Omental fat pad (tissue), 4 donors: Measurements from ENCODE around the gene OR51A2. TPM values are rescaled to one million over a fixed set of nuclear protein-coding genes. Genes with fewer than 3 reads are reported as not detected.

Experiments used
- ATAC-seq: fragments of 150-250 bp; one replicate; pipeline ENCODE4 v1.9.1; 2016; ENCODE audit warnings: mild to moderate bottlenecking, moderate library complexity; ENCODE audit not compliant: low FRiP score
- DNase-seq: peaks from one replicate; pipeline ENCODE4 v3.0.0-alpha.2; 2019; ENCODE audit warnings: low spot score
- total RNA-seq, 4 donors: library from RNA; depleted of rRNA; stranded (reverse); fragments of >200 nt; gene quantifications; one replicate each; pipeline ENCODE4 v1.1.0, GENCODE V29; 2016
- TF ChIP-seq, protein P1 (sequence below), 3 donors: fragments of 450-650 bp; IDR thresholded peaks; one replicate each; pipeline ENCODE4 v1.5.1; 2016 to 2017; ENCODE audit warnings: antibody characterized with exemption in 3 of 3, mild to moderate bottlenecking in 3 of 3, moderate library complexity in 2 of 3

The OR51A2 gene
- total RNA-seq, 4 donors from 2014 or later: not detected

DNA sequence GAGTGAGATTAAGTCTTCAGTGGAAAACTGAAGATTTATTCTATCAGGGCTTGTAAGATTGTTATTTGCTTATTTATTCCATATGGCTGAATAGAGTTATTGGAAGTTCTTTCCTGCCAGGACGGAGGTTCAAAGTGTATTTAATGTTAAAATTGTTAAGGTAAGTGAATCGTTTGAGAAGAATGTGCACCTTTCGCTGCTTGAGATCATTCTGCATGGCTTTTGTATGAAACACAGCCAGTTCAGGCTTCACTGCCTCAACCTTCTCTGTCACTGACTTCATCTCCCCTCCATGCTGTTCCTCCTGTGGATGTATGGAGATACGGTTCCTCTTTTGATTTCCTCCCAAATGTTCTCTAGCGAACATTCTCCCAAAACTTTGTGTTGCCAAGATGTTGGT, 19.9 kb upstream of the OR51A2 start:
- TF ChIP-seq, protein P1, sequence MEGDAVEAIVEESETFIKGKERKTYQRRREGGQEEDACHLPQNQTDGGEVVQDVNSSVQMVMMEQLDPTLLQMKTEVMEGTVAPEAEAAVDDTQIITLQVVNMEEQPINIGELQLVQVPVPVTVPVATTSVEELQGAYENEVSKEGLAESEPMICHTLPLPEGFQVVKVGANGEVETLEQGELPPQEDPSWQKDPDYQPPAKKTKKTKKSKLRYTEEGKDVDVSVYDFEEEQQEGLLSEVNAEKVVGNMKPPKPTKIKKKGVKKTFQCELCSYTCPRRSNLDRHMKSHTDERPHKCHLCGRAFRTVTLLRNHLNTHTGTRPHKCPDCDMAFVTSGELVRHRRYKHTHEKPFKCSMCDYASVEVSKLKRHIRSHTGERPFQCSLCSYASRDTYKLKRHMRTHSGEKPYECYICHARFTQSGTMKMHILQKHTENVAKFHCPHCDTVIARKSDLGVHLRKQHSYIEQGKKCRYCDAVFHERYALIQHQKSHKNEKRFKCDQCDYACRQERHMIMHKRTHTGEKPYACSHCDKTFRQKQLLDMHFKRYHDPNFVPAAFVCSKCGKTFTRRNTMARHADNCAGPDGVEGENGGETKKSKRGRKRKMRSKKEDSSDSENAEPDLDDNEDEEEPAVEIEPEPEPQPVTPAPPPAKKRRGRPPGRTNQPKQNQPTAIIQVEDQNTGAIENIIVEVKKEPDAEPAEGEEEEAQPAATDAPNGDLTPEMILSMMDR (IDR thresholded peaks at IDR 0.05): no peak
- DNase-seq (no peak), ATAC-seq (no peak)

DNA sequence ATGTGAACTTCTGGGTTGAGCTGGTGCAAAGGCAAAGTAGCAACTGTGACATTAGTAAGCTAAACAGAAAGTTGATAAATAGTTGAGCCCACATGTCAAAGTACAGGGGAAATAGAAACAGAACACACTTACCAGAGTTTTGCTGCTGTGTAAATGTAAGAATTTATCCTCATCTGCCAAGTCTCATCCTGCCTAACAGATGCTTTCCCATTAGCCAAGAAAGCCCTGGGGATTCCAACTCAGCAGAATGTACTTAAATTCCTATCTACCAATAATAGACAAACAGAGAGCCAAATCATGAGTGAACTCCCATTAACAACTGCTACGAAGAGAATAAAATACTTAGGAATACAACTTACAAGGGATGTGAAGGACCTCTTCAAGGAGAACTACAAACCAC, 7.3 kb upstream of the OR51A2 start:
- ATAC-seq (no peak), DNase-seq (no peak)
- TF ChIP-seq, protein P1 (IDR thresholded peaks at IDR 0.05): no peak

DNA sequence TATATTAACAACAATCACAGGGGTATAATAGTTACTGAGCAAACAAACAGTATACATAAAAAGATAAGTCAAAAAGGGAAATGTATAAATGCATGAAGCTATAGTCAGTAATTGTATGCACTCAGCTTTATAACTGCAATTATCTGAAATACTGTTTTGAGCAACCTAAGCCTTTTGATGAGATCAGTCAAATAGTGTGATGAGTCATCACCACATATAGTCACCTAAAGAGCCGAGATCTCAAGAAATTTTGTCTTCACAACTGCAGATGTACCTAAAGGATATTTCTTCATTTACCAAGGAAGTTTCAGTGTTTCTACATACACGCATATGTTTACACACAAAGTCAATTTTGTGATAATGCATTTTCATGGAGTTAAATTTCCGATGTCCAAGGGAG, 5.4 kb upstream of the OR51A2 start:
- TF ChIP-seq, protein P1 (IDR thresholded peaks at IDR 0.05): no peak
- DNase-seq (no peak), ATAC-seq (no peak)

DNA sequence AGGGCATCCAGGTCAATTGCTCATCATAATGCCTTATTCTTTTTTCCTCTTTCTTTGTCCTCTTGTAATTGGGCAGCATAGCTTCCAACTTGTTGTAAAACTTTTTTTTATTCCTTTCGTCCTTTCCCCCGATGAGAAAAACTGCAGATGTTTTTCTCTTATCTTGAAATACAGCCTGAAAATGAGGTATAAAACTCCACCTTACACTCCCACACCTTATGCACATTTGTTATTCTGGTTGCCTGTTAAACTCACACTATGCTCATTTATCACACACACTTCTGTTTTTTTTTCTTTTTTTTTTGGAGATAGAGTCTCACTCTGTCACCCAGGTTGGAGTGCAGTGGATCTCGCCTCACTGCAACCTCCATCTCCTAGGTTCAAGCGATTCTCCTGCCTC, 1.9 kb upstream of the OR51A2 start:
- TF ChIP-seq, protein P1 (IDR thresholded peaks at IDR 0.05): no peak
- ATAC-seq (no peak), DNase-seq (no peak)

DNA sequence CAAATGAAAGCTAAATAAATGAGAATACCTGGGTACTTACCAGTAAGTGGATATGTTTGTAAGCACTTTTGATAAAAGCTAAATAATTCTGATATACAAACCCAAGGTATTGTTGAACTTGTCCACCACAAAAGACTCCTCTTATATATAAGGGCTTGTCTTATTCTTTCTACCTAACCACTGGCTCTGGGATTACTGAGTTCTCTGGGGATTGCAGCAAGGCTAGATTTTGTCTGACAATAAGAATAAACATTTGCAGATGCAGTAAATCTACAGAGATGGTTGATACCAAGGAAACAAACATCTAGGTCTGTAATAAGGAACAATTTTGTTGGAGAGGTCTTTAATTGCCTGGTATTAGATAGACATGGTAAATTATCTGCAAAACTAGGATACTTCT, 8.0 kb downstream of the OR51A2 start, which contains the start of gene OR51A4:
Gene OR51A4 (minus strand): TSS at position 101 of the 400 bp plus-strand sequence. CDS start 505 bp downstream, outside the sequence.
- TF ChIP-seq, protein P1 (IDR thresholded peaks at IDR 0.05): no peak
- no peak for ATAC-seq
- no peak for DNase-seq

DNA sequence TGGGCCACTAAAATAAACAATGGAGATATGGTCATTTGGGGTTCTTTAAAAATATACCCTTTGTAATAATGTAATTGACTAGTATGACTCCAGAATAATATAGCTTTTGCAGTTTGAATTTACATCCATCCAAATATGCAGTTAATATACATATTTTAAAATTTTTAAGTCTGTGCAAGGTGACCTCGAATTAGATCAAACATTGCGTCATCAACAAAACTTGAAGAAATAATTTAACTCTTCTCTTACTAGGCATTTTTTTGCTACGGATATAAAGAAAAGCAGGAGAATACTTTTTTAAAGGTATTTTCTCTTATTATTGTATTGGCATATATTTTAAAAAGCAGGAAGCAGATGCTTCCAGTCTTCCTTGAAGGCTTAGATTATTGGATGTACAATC, 18.8 kb downstream of the OR51A2 start:
- TF ChIP-seq, protein P1 (IDR thresholded peaks at IDR 0.05): no peak
- ATAC-seq (no peak), DNase-seq (no peak)

DNA sequence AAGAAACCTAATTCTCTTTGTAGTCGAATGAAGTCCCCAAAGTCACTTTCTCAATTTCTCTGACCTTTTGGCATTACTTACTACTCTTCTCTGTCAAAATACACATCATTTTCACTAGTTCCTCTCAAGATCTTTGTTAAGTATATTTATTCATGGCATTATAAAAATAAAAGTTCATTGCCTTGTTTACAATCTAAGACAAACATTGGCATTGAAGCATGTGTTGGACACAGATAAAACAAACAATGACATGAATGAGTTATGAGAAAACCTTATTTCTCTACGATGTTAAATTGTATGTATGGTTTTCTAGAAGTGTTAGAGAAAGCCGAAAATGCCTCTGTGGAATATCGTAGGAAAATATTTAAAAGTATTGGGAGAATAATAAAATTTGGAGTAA, 22.8 kb downstream of the OR51A2 start:
- TF ChIP-seq, protein P1 (IDR thresholded peaks at IDR 0.05): no peak
- no peak for ATAC-seq
- DNase-seq: no peak
